Amygdala (tissue), 56 donors: ENCODE results near the gene RAB3C.

Experiments used
- DNase-seq, 56 donors: peaks; one replicate each; lab custom pipeline; 2025; lab: John Stamatoyannopoulos, UW

The RAB3C gene

GRCh38 chr5:58813855-58814254 lies 231.0 kb downstream of the RAB3C start:
- DNase-seq = no peak

- DNase-seq = no peak
Measured at GRCh38 chr5:58816181-58816731, 233.4 kb downstream of the RAB3C start.

DNA sequence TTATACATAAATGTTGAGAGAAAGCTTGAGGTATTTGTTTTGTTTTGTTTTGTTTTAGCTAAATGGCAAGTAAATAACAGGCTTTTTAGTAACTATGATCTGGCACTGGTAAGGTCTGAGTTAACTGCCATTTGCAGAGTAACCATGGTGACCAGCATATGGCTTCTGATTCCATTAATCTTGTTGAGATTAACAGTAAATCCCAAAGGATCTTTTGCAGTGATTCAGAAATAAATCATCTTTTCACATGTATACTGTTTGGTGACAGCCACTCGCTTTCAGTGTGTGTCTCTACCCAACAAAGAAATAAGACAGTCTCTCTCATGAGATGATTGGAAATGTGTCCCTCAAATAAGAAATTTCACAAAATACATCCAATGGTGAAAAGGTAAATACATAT lies 235.6 kb downstream of the RAB3C start:
- DNase-seq = no peak

GRCh38 chr5:58825441-58825840 lies 242.6 kb downstream of the RAB3C start:
- DNase-seq = no peak

GRCh38 chr5:58825899-58826298 lies 243.0 kb downstream of the RAB3C start:
- no peak for DNase-seq

GRCh38 chr5:58827463-58827862 lies 244.6 kb downstream of the RAB3C start:
- no peak for DNase-seq

GRCh38 chr5:58828258-58828657 lies 245.4 kb downstream of the RAB3C start:
- no peak for DNase-seq

DNA sequence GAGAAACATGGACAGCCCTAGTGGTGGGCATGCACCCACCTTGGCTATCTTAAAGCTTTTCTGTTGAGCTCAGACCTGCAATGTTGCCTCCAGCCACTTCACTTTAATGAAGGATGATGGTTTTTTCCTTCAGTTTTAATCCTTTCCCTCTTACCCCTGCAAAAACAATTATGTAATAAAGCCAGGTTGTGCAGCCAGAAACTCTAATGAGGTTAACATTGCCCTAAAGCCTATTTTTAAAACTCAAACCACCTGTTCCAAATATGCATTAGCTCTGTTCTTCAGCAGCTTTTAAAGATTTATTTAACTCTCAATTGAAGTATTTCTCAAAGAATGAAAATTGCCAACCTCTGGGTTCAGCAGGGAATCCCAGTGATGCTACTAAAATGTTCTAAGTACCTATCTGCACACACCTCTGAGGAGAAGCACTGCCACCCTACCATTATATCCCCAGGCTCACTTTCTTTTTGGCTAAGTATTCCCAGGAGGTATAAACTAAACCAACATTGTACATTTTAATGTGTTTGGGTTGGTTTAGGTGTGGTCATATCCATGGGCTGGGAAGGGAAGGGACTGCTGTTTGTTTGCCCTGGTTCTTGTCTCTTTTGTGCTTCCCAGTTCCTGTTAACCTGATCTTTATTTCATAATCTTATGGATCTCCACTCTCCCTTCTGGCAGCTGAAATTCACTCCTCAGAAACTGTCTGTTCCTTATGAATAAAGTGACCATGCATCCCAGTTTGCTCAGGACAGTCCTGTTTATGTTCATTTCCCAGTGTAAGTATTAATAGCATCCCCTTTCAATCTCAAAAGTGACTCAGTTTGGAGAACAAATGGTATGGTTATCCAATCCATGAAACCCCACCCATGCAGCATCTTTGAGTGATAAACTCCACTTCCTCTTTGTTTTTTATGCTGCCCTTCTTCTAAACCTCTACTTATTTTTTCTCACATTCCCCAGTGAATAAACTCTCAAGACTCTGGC lies 251.7 kb downstream of the RAB3C start:
- no peak for DNase-seq

DNA sequence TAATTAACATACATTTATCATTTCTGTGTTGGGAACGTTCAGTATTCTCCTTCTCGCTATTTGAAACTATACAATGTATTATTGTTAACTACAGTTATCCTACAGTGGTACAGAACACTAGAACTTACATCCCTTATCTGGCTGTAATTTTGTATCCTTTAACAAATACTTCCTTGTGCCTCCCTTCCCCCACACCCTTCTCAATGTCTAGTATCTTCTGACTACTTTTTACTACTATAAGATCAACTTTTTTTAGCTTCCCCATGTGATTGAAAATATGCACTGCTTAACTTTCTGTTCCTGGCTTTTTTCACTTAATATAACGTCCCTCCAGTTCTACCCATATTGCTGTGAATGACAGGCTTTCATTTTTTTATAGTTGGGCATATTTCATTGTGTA lies 253.5 kb downstream of the RAB3C start:
- no peak for DNase-seq

DNA sequence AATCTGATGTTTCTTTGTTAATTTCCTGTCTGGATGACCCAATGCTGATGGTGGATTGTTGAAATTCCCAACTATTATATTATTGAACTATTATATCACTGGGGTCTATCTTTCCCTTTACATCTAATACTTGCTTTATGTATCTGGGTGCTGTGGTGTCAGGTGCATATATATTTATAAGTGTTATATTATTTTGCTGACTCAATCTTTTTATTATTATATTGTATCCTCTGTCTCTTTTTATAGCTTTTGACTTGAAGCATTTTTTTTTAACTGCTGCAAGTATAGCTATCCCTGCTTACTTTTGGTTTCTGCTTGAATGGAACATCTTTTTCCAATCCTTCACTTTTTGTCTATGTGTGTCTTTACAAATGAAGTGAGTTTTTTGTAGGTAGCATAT lies 255.9 kb downstream of the RAB3C start:
- DNase-seq = no peak

DNA sequence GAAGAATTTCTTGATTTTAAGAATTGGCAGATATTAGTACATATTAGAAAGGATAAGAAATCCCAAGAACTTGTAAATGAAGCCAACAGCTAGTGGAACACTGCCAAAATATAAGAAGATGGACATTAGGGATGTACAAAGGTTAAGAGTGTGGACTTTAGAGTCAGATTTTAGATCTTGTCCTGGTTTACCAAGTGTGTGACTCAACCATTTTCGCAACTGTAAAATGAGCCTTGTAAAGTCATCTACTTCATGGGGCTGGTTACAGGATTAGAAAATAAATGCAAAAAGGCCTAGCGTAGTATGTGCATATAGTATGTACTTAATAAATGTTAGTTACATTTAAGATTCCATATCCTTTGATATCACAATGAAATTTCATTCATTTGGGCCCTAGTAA lies 260.0 kb downstream of the RAB3C start:
- DNase-seq = no peak

DNA sequence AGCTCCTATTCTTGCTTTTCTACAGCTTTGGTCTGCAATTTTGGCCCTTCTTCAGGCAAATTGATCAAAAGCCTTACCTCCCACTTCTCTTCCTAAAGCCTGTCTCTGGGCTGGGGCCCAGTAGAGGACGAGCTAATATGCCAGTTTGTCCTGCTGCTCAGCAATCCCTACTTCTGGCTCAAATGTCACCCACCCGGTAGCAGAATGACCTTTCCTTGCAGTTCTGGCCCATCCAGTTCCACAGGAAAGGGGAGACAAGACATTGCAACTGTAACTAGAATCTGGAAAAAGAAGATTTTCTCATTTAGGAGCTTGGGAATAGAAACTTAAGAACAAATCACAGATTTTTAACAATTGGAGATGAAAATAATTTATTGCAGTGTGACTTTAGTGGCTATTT lies 261.5 kb downstream of the RAB3C start:
- DNase-seq = no peak

GRCh38 chr5:58847041-58847440 lies 264.2 kb downstream of the RAB3C start:
- no peak for DNase-seq

GRCh38 chr5:58849223-58849622 lies 266.3 kb downstream of the RAB3C start:
- DNase-seq = no peak

GRCh38 chr5:58849921-58850667 lies 267.2 kb downstream of the RAB3C start:
- peak in 15 of 56 donors; percentile 1 to 31 (median 4) for DNase-seq

- no peak for DNase-seq
Measured at GRCh38 chr5:58851153-58851552, 268.3 kb downstream of the RAB3C start.

DNA sequence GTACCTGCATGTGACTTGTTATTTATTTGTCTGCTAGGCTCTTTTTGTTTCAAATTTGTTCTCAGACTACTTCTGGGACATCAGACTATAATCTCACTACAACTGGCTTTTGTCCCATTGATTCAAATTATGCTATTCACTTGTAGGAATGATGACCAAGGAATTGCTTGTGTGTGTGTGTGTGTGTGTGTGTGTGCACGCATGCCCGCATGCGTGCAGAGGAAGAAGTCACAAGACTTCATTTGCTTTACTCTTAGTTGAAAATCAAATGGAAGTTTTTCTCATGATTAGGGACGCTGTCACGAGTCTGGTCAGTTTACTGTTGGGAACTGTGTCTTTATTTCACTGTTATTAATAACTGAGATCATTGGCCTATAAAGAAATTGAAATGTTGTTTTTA lies 268.7 kb downstream of the RAB3C start:
- DNase-seq = no peak

- DNase-seq = no peak
Measured at GRCh38 chr5:58852566-58852965, 269.7 kb downstream of the RAB3C start.

DNA sequence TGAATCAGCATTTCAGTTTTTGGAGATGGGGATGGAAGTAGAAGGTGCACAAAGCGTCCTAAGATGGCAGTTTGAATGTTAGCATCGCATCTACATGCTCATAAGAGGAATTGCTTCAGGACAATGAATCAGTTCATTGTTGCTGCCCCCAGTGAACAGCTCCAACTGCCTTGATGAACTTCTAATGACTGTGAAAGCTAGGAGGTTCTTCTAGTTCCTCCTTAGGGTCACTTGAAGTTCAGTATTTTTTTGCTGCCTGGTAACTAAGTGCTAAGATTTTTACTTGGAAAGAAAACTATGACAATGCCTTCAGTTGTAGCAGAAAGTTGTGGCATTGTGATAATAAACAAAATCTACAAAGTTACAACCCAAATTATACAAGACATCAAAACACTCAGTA lies 271.6 kb downstream of the RAB3C start:
- no peak for DNase-seq

DNA sequence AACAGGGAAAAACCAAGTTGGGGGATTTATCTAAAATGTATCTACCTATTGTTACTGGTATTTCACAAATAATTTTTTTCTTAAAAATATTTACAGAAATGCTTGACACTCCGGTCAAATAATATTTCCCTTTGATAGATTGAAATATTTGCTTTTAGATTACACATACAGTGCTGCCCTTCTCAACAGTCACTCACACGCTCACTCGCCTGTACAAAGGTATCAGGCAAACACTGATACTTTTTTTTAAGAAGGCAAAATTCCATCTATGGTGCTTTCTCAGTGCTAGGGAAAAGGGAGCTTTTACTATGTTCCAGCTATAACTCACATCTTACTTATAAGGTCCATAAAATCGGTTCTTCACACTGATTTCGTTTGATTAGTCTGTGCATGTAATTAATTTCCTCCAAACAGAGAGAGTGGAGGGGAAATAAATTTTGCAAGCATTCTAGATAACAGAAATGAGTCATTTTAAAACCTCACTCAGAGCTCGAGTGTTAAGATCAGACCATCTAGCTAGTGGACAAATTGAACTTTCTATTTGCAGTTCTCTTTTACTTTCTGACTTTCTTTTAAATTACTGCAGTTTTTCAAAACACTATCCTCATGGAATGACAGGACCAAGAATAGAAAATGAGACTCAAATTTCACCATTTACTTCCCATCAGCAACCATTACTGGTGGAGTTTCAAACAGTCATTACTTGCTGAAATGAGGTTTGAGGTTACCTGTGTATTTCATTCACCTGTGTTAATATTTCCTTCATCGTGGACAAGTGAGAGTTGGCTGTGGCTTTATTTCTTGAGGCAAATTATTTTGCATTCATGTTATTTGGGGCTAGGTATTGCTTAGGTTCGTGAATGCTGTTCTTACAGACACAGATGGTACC lies 273.2 kb downstream of the RAB3C start:
- DNase-seq = no peak
